Activated naive CD8-positive, alpha-beta T cell treated with anti-CD3 and anti-CD28 coated beads, Interleukin-2, amount 50 U/mL, for 16 hours (primary cell): ENCODE measurements around the gene MEF2B.
"Not testable (repeated sequence)": the region's sequence is repeated elsewhere in the genome, so short reads cannot be mapped to it uniquely, and the experiment has no call there.

Source experiments
- DNase-seq: peaks from one replicate; pipeline ENCODE4 v3.0.0-alpha.2; 2020; ENCODE audit warnings: low read depth, low spot score

Gene MEF2B

GRCh38 chr19:19126102-19126501, 44.0 kb downstream of the MEF2B start:
- DNase-seq = no peak

DNA sequence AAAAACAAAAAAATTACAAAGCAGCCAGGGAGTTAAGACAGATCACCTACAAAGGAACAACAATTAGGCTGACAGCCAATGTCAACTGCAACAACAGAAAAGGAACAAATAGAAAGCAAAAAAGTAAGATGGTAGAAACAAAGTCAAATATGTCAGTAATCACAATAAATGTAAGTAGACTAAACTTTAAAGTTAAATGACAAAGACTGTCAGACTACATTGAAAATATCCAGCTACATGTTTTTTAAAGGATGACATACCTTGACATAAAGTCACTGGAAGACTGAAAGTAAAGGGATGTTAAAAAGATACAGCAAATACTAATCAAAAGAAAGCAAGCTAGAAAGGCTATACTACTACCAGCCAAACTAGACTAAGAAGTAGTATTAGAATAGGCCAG, 46.7 kb downstream of the MEF2B start:
- no peak for DNase-seq

DNA sequence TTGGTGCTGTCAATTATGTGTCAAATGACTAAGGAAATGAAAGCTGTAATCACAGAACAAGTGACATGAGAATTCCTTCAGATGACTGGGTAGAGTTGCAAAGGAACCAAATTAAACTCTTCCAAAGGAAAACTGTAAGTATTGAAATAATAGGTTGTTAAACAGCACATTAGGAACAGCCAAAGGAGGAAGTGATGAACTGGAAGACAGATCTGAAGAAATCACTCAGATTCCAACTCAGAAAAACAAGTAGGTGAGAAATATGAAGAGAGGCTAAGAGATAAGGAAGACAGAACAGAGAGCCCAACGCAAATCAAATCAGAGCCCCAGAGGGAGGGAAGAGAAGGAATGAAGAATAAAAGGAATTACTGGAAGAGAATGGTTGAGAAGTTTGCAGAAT, 47.2 kb downstream of the MEF2B start:
- DNase-seq = no peak

- no peak for DNase-seq
Observed at GRCh38 chr19:19121371-19121770, 48.7 kb downstream of the MEF2B start.

GRCh38 chr19:19120308-19121231, 49.5 kb downstream of the MEF2B start:
- no peak for DNase-seq

DNA sequence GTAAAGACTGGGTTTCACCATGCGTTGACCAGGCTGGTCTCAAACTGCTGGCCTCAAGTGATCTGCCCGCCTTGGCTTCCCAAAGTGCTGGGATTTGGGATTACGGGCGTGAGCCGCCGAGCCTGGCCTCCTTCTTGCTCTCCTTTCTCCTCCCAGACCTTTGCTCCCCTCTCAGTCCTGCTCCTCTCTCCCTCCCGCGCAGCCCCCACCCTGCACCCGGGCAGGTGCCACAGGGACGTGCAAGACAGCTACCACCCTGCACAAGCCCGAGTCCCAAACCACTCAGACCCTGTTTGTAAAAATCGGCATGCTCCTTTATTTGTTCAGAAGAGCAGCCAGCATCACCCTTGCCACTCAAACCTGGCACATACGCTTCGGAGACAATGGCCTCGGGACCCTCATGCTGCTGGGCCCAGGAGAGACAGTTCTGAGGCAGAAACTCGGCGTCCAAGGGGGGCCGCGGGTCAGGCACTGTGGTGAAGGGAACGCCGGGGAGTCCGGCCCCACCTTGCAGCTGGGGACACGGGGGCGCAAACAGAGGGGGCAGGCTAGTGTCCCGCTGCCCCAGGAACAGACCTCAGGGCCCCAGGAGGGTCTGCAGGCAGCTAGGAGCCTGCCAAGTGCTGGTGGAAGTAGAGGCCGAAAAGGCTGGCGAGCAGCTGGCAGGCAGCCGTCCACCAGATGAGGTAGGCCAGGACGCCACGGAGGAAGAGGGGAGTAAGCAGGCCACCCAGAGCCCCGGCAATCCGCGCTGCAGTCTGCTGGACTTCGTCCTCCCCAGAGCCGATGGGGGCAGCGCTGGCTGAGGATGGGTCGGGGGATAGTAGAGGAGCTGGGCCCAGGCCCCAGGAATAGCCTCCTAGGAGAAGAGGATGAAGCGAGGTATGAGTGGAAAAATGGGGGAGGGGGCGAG, 50.5 kb downstream of the MEF2B start:
- DNase-seq = no peak

DNA sequence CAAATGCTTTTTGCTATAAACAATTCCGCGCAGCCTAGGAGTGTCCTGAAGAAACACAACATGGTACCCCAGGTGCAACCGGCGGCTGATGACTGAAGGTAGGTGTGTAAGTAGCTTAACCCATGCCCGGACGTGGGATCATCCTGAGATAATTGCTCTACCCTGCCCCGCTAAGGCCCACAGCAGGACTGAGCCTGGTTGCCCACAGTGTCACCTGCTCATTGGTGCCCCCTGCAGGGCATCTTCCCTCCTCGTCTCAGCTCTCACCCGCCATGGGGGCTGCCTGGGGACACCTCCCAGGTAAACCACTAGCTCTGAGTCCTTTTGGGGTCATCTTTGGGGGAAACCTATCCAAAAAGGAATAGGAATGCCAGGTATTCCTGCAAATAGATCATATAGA, 54.1 kb downstream of the MEF2B start:
- DNase-seq = no peak

GRCh38 chr19:19113040-19113626, 56.9 kb downstream of the MEF2B start:
- DNase-seq = no peak

DNA sequence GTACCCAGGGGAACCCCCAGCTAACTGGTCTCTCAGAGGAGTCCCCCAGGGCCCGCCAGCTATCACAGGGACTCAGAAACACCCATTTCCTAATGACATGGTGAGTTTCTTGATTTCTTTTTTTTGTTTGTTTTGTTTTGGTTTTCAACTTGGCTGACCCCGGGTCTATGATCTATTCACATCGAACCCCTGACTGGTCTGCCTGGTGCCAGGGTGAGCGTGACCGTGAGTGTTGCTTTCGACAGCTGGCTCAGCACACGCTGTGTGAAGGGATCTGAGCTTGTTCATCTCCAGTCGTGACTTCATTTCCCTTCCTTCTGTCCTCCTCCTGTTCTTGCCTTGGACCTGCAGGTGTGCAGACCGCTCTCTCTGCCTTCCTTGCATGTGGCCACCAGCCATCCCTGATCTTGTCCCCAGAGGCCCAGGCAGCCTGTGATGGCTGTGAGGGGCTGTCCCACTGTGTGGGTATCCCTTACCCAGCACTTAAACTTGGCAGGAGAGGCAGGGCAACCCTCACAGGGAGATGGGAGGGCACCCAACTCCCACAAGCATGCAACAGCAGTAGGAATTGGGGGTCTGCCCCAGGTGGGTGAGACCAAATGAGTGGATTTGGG, 58.0 kb downstream of the MEF2B start:
- DNase-seq = no peak

- DNase-seq = no peak
Observed at GRCh38 chr19:19111136-19111835, 58.8 kb downstream of the MEF2B start.

DNA sequence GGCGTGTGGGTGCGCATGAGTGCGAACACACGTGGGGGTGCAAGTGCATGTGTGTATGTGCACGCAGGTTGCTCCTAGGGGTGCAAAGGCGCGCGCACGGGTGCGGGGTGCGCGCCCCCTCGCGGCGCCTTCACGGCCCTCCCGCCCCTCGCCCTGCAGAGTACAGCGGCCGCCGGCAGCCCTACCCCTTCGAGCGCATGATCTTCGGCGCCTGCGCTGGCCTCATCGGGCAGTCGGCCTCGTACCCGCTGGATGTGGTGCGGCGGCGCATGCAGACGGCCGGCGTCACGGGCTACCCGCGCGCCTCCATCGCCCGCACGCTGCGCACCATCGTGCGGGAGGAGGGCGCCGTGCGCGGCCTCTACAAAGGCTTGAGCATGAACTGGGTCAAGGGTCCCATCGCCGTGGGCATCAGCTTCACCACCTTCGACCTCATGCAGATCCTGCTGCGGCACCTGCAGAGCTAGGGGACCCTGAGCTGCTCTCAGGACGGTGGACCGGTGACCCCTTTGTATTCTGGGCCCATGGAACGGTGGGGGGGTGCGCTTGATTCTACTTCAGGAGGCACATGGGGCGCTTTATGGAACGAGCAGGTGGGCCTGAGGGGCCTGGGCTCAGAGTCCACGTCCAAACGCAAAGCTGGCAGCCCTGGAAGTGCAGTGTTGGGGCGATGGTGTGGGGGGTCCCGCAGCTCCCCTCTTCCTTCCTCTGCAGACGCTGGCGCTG, 59.5 kb downstream of the MEF2B start:
- no peak for DNase-seq

- no peak for DNase-seq
Observed at GRCh38 chr19:19109601-19110000, 60.5 kb downstream of the MEF2B start.

DNA sequence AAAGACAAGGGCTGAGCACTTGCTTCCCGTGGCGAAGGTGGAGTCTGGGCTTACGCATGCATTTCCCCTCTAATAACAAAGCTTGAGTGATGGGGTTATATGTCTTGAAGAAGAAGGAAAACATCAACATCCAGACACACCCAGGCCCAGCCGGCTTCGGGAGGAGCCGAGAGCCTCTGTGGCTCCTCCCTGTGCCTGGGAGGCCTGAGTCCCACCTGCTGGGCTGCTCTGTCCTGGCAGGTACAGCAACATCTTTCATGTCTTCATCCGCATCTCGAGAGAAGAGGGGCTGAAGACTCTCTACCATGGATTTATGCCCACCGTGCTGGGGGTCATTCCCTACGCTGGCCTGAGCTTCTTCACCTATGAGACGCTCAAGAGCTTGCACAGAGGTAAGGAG, 62.4 kb downstream of the MEF2B start:
- no peak for DNase-seq

- DNase-seq = not testable (repeated sequence)
Observed at GRCh38 chr19:19106938-19107337, 63.1 kb downstream of the MEF2B start.

DNA sequence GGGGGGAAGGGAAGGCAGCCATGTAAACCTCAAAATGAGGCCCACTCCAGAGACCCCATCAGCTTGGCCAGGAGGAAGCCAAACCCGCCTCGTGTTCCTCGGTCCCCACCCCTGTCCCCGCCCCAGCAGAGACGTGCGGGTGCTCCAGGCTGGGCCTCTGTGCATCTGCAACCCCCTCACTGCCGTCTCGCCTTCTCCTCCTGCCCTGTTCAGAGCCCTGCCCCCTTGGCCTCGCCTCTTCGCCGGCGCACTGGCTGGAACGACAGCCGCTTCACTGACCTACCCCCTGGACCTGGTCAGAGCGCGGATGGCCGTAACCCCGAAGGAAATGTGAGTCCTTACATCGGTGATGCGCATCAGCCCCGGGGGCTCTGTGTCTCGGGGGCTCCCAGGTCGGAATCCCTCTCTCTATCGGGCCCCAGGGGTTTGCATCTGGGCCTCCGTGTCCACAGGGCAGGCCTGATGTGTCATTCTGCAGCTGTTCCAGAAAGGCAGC, 64.0 kb downstream of the MEF2B start:
- no peak for DNase-seq

DNA sequence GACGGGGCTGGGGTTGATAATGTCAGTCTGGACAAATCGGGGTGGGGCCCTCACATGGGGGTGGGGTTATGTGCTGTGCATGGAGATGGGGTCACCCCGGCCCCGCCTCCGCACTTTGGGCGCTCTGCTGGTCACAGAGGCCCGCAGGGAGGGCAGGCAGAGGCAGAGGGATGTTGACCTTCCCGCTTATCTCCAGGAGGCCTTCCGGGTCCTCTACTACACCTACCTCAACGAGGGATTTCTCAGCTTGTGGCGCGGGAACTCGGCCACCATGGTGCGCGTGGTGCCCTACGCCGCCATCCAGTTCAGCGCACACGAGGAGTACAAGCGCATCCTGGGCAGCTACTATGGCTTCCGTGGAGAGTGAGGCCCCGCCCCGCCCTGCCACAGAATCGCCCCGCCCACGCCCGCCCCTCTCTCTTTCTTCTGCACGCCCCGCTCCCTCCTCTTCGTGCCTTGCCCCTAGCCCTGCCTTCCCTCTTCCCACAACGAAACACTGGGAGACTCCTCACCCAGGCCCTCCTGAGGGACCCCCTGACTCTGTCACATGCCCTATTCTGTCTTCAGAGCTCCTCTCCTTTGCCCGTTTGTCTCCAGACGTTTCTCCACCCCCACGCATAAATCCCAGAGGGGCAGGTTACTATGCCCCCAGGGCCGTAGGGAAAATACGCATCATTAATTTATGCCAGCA, 64.6 kb downstream of the MEF2B start:
- DNase-seq = no peak

DNA sequence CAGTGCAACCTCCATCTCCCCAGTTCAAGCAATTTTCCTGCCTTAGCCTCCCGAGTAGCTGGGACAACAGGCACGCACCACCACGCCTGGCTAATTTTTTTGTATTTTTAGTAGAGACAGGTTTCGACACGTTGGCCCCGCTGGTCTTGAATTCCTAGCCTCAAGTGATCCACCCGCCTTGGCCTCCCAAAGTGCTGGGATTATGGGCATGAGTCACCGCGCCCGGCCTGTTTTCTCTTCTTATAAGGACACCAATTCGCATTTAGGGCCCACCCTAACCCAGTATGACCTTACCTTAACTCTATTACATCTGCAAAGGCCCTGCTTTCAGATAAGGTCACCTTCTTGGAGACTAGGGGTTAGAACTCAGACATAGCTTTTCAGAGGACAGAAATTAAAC, 66.9 kb downstream of the MEF2B start:
- DNase-seq = no peak

- not testable (repeated sequence) for DNase-seq
Observed at GRCh38 chr19:19102566-19102965, 67.5 kb downstream of the MEF2B start.

GRCh38 chr19:19101540-19101939, 68.5 kb downstream of the MEF2B start:
- no peak for DNase-seq
